Measurements from ENCODE around the gene RAD51B. TPM values are rescaled to one million over a fixed set of nuclear protein-coding genes. Genes with fewer than 3 reads are reported as not detected.

RAD51B gene
- total RNA-seq, 1 experiment from 2014 or later, result 16.7 TPM

GRCh38 chr14:68164711-68165113 lies 345.1 kb downstream of the RAD51B start:
- H3K23ac ChIP-seq (ENCODE audit: insufficient read length, low read depth, low read length), result no peak overlapping the region
- no peak overlapping the region for H4K8ac ChIP-seq (replicated peaks; ENCODE audit: insufficient read length, low read depth, low read length)
- H3K18ac ChIP-seq (ENCODE audit: insufficient read length, low read depth, low read length), result no peak overlapping the region
- no peak overlapping the region for H3K9ac ChIP-seq (ENCODE audit: extremely low read depth, insufficient read length, low read length)
- TF ChIP-seq, protein P1, sequence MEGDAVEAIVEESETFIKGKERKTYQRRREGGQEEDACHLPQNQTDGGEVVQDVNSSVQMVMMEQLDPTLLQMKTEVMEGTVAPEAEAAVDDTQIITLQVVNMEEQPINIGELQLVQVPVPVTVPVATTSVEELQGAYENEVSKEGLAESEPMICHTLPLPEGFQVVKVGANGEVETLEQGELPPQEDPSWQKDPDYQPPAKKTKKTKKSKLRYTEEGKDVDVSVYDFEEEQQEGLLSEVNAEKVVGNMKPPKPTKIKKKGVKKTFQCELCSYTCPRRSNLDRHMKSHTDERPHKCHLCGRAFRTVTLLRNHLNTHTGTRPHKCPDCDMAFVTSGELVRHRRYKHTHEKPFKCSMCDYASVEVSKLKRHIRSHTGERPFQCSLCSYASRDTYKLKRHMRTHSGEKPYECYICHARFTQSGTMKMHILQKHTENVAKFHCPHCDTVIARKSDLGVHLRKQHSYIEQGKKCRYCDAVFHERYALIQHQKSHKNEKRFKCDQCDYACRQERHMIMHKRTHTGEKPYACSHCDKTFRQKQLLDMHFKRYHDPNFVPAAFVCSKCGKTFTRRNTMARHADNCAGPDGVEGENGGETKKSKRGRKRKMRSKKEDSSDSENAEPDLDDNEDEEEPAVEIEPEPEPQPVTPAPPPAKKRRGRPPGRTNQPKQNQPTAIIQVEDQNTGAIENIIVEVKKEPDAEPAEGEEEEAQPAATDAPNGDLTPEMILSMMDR (conservative IDR thresholded peaks at IDR 0.05), result no peak
- H4K91ac ChIP-seq (ENCODE audit: insufficient read length, low read depth, low read length), result no peak overlapping the region
- no peak overlapping the region for H2AK5ac ChIP-seq (ENCODE audit: insufficient read length, low read length)
- no peaks in the 10 kb centered on the region for H4K20me1 ChIP-seq (ENCODE audit: control insufficient read depth, insufficient read depth, insufficient read length)
- H3K4ac ChIP-seq (ENCODE audit: low read depth, low read length), result no peak overlapping the region
- H3K79me1 ChIP-seq (ENCODE audit: insufficient read depth, low read depth, low read length, poor library complexity, severe bottlenecking), result no peaks in the 10 kb centered on the region
- no peak overlapping the region for H2BK15ac ChIP-seq (ENCODE audit: low read depth, low read length)
- H2AFZ ChIP-seq (ENCODE audit: low read length), result no peak overlapping the region
- no peak overlapping the region for H3K4me3 Mint-ChIP-seq
- no peak overlapping the region for H3T11ph ChIP-seq (ENCODE audit: low read length)
- no peak overlapping the region for H3K56ac ChIP-seq (ENCODE audit: insufficient read length, low read depth, low read length)
- no peak overlapping the region for H2BK20ac ChIP-seq (ENCODE audit: low read depth, low read length, poor library complexity, severe bottlenecking)
- peak overlapping the region in 1 of 3 experiments; percentile 84; a peak in 2 of 7 replicates for H3K27ac Mint-ChIP-seq
- no peaks in the 10 kb centered on the region for H3K79me2 ChIP-seq (ENCODE audit: insufficient read depth, low read length)
- no peaks in the 10 kb centered on the region for H3K9me3 ChIP-seq (ENCODE audit: control insufficient read depth, low read depth, low read length)
- no peaks in the 10 kb centered on the region; the same call in 1 of the 2 replicates for H3K4me1 ChIP-seq (ENCODE audit: insufficient read depth, low read length)
- no peaks in the 10 kb centered on the region for H3K27me3 ChIP-seq (ENCODE audit: insufficient read depth, low read length)
- H3K27ac ChIP-seq (ENCODE audit: insufficient read length, low read depth, low read length), result no peak overlapping the region
- no peaks in the 10 kb centered on the region for H3K9me3 Mint-ChIP-seq
- H3K4me1 Mint-ChIP-seq, result peaks cover 9 to 12% of the 10 kb centered on the region in 2 experiments
- H2BK120ac ChIP-seq (ENCODE audit: low read depth, low read length, poor library complexity, severe bottlenecking), result no peak overlapping the region
- no CpG with 5 or more reads among the region's 1 CpG for WGBS (ENCODE audit: extremely low coverage, insufficient read length, low lambda C conversion rate)
- DNase-seq, result no peak
- H3K4me2 ChIP-seq (ENCODE audit: insufficient read depth, insufficient read length, low read length), result no peak overlapping the region
- H3K27me3 Mint-ChIP-seq (ENCODE audit: low read depth), result no peaks in the 10 kb centered on the region
- H2BK5ac ChIP-seq (ENCODE audit: insufficient read length, low read length), result no peak overlapping the region
- no peak overlapping the region for H2BK12ac ChIP-seq (ENCODE audit: insufficient read length, low read depth, low read length)
- no peak overlapping the region for H4K5ac ChIP-seq (ENCODE audit: insufficient read length, low read depth, low read length)
- no peak overlapping the region for H3K14ac ChIP-seq (ENCODE audit: insufficient read depth, low read length)
- H3K36me3 Mint-ChIP-seq (ENCODE audit: insufficient read depth in 1 of 3, low read depth in 3 of 3), result no peaks in the 10 kb centered on the region
- no peaks in the 10 kb centered on the region for H3K23me2 ChIP-seq (ENCODE audit: insufficient read length, low read depth, low read length, poor library complexity, severe bottlenecking)
